Measurements from ENCODE around the gene POLRMT.
"Not testable (repeated sequence)": the region's sequence is repeated elsewhere in the genome, so short reads cannot be mapped to it uniquely, and the experiment has no call there.

POLRMT gene

GRCh38 chr19:647566-648284 lies 14.4 kb upstream of the POLRMT start:
- no peak for DNase-seq (ENCODE audit: low read depth)

GRCh38 chr19:646779-647565 lies 13.6 kb upstream of the POLRMT start:
- DNase-seq (ENCODE audit: low read depth): no peak

DNA sequence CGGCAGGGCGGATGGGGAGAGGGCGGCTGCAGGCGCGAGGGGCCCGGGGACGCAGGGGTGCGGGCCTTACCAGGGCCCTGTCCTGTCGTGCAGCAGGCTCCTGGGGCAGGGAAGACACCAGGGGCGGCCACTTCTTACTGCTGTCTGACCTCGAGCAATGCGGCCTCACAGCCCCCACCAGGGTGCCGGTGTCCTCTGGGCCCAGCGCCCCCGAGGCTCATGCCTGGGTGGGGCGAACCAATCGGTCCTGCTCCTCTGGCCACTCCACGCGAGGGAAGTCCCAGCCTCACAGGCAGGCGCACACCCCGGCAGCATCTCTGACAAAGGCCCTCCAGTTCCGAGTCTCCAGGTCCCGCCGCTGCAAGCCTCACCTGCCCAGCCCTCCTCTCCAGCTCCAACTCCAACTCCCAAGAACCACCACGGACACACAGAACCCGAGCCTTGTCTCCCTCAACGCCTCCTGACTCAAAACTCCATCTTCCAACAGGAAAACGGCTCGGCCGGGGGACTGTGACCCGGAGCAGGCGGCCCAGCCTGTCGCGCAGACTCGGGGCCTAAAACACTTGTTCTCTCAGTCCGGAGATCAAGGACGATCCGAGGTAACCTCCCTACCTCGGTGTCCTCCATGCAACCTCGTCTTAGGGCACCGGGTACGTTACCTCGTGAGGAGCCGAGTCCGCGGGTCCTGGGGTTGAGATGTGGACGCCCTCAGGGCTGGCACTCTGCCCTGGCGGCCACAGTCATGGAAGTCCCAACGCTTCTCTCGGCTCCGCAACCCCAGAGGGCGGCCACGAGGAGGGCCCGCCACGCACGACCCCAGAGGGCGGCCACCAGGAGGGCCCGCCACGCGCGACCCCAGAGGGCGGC lies 12.8 kb upstream of the POLRMT start:
- no peak for DNase-seq (ENCODE audit: low read depth)

- no peak for DNase-seq (ENCODE audit: low read depth)
Measured at GRCh38 chr19:644789-645188, 11.5 kb upstream of the POLRMT start.

- no peak for DNase-seq (ENCODE audit: low read depth)
Measured at GRCh38 chr19:644363-644762, 11.0 kb upstream of the POLRMT start.

GRCh38 chr19:643736-644135 lies 10.4 kb upstream of the POLRMT start:
- no peak for DNase-seq (ENCODE audit: low read depth)

- no peak for DNase-seq (ENCODE audit: low read depth)
Measured at GRCh38 chr19:642767-643727, 9.7 kb upstream of the POLRMT start.

DNA sequence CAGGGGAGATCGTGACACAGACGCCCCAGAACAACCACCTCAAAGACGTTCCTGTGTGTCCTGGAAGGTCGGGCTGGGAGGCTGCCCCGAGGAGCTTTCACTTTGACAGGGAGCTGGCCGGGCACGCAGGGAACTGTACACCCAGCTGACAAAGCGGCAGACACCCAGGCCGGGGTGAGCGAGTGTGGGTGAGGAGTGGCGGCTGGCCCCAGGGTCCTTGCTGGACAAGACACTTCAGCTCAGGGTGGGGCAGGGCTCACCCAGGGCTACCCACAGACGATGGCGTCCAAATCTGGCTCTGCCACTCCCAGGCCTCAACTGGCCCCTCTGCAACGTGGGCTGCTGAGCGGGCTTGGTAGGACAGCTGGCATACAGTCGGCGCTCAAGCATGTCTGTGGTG lies 8.4 kb upstream of the POLRMT start:
- DNase-seq (ENCODE audit: low read depth): no peak

- no peak for DNase-seq (ENCODE audit: low read depth)
Measured at GRCh38 chr19:640606-641189, 7.4 kb upstream of the POLRMT start.

- no peak for DNase-seq (ENCODE audit: low read depth)
Measured at GRCh38 chr19:640161-640558, 6.8 kb upstream of the POLRMT start.

GRCh38 chr19:639253-640160 lies 6.2 kb upstream of the POLRMT start, which contains the start of gene FGF22:
FGF22 (plus strand) TSS chr19:639879; CDS start chr19:639926, 47 bp downstream.
- peak; percentile 98 for DNase-seq (ENCODE audit: low read depth)

- no peak for DNase-seq (ENCODE audit: low read depth)
Measured at GRCh38 chr19:638906-639252, 5.5 kb upstream of the POLRMT start.

DNA sequence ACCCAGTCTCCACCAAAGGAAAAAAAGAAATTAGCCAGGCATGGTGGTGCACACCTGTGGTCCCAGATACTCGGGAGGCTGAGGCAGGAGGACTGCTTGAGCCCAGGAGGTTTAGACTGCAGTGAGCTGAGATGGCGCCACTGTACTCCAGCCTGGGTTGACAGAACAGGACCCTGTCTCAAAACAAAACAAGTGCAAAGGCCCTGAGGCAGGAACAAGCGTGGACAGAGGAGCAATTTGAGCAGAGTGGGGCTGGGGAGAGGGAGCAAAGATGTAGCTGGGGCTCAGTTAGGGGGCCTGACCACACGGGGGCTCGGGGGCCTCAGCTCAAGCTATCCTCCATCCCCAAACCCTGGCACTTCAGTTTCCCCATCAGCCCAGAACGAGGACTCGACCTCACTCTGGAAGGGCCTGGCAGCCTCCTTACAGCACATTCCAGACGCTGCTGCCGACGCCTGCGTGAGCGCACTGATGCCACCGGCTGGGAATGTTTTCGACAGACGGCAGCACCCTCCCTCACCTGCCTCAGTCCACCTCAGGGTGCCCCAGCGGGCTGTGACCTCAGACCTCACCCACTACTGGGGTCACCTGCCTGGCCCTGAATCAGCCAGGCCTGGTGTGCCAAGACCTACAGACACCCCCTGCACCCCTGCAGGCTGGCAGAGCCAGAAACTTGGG lies 1.8 kb upstream of the POLRMT start:
- DNase-seq (ENCODE audit: low read depth): no peak

DNA sequence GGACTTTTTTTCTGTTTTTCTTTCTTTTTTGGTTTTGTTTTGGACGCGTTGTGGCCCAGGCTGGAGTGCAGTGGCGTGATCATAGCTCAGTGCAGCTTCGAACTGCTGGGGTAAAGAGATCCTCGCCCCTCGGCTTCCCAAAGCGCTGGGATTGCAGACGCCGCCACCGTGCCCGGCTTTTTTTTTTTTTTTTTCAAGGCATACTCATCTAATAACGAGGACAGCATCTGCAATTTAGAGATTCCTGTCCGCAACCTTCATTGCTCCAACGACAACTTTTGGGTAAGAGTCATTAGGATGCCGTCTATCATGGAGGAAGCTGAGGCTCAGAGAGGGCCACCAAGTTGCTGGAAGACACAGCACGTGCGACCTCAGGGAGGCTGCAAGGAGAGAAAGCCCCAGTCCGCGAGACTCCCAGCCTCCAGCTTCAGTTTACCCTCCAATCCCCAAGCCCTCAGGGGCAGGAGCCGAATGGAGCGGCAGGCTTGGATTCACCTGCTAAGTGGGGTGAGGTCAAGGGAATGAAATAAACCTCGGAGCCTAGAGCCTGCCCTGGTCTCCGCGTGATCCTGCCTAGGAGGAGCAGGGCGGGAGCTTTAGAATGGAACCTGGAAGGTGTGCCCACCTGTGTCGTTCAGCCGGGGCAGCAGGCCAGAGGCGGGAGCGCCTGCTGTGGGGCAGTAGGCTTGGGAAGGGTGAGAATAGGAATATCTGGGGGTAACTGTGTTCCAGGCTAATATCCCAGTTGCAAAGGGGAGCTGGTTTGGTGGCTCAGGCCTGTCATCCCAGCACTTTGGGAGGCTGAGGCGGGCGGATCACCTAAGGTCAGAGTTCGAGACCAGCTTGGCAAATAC lies 676 bp upstream of the POLRMT start:
- no peak for DNase-seq (ENCODE audit: low read depth)

- no peak for DNase-seq (ENCODE audit: low read depth)
Measured at GRCh38 chr19:632579-633067, 714 bp downstream of the POLRMT start.

DNA sequence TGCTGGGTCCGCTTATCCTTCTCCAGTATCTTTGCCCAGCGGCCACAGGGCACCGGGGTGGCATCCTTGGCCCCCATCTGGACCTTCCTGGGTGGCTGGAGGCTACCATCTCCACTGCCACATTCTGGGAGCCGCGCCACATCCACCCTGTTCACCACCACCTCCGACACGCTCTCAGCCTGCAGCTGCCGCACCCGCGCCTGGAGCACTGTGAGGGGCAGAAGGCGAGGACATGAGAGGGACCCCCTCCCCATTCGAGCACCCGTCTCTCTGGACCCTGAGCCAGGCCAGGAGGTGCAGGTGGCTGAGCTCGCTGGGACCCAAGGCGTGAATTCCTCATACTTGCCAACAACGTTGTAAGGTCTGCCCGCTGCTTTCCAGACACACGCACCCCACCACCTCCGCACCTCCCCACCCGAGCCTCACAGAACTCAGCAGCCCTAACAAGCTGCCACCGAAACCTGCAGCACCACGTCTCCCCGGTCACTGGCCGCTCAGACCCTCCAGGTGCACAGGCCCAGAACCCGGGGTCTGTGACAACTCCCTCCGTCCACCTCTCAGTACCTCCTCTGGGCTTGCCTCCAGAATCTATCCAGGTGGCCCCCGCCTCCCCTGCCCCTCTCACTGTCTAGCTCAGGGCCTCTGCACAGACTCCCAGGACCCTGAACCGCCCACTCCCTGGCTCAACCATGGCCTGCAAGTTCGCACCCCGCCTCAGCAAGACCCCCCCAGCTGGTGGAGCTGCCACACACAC lies 3.2 kb downstream of the POLRMT start:
- DNase-seq (ENCODE audit: low read depth): no peak

DNA sequence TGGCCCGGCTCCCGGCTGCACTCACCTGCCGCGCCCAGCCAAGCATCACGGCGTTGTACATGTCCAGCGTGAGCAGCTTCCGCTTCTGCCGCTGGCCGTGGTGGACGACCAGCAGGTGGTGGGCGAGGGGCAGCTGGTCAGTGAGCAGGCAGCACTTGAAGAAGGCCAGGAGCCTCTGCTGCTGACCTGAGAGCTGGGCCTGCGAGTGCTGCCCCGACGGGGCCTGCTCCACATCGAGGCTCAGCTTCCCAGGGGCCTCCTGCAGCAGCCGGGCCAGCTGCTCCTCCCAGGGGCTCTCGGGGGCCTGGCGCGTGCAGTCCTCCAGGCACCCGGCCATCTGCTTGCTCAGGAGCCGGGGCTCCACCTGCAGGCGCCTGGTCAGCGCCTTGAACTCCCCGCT lies 3.8 kb downstream of the POLRMT start:
- not testable (repeated sequence) for DNase-seq (ENCODE audit: low read depth)

GRCh38 chr19:628168-628567 lies 5.2 kb downstream of the POLRMT start:
- DNase-seq (ENCODE audit: low read depth): no peak

All from activated T-helper 1 cell treated with Interleukin-2 at 50 U/mL for 16 hours (primary cell).